ENCODE measurements around the gene ZP4. TPM values are rescaled to one million over a fixed set of nuclear protein-coding genes. Genes with fewer than 3 reads are reported as not detected.
"Not testable (repeated sequence)": the region's sequence is repeated elsewhere in the genome, so short reads cannot be mapped to it uniquely, and the experiment has no call there.

Gene ZP4
- total RNA-seq, 1 experiment from 2014 or later = not detected

GRCh38 chr1:237852342-237852741, 38.4 kb downstream of the ZP4 start:
- H3K36me3 ChIP-seq (ENCODE audit: low read depth, low read length) = no peaks in the 10 kb centered on the region
- ChIA-PET CTCF (no interaction called here), POLR2A (ENCODE audit: unreplicated experiment) (no interaction called here)
- H3K9me2 ChIP-seq (replicated peaks; ENCODE audit: low read length) = no peaks in the 10 kb centered on the region
- no peaks in the 10 kb centered on the region for H3K4me1 ChIP-seq (ENCODE audit: insufficient read depth, low read length)
- H3F3A ChIP-seq (ENCODE audit: low read length, unreplicated experiment) = no peaks in the 10 kb centered on the region
- ATAC-seq (no peak), DNase-seq (no peak)
- TF ChIP-seq CTCF (conservative IDR thresholded peaks at IDR 0.05; ENCODE audit: low read depth, low read length) = no peak
- H2AFZ ChIP-seq (ENCODE audit: low read length) = no peak overlapping the region
- no peaks in the 10 kb centered on the region for H3K27me3 ChIP-seq (ENCODE audit: low read length)
- no peaks in the 10 kb centered on the region for H4K20me1 ChIP-seq (ENCODE audit: low read length)
- no peaks in the 10 kb centered on the region for H3K79me2 ChIP-seq (ENCODE audit: low read length)
- H3K4me2 ChIP-seq (ENCODE audit: low read length) = no peak overlapping the region
- no TSS peak for BruUV-seq (replicated peaks)
- no peak overlapping the region for H3K4me3 ChIP-seq (ENCODE audit: low read length)
- no peaks in the 10 kb centered on the region for H3K9me3 ChIP-seq (ENCODE audit: low read length)
- intact Hi-C loops (cut with micrococcal nuclease) = no loop called here
- H3K27ac ChIP-seq (ENCODE audit: low read length) = no peak overlapping the region
- no peak overlapping the region for H3K9ac ChIP-seq (ENCODE audit: low read length)

- BruUV-seq (replicated peaks) = no TSS peak
- ATAC-seq = peak; percentile 75; the same call in 1 of the 2 replicates
Measured at GRCh38 chr1:237851210-237851845, 39.4 kb downstream of the ZP4 start.

GRCh38 chr1:237843516-237843915, 47.2 kb downstream of the ZP4 start:
- H3K9ac ChIP-seq (ENCODE audit: low read length); POLR2A ChIA-PET (ENCODE audit: unreplicated experiment); H2AFZ ChIP-seq (ENCODE audit: low read length); H4K20me1 ChIP-seq (ENCODE audit: low read length); H3K9me2 ChIP-seq (replicated peaks; ENCODE audit: low read length); intact Hi-C loops (cut with micrococcal nuclease); H3K4me2 ChIP-seq (ENCODE audit: low read length); H3K79me2 ChIP-seq (ENCODE audit: low read length); CTCF ChIA-PET; H3K27ac ChIP-seq (ENCODE audit: low read length); H3K36me3 ChIP-seq (ENCODE audit: low read depth, low read length); H3K4me1 ChIP-seq (ENCODE audit: insufficient read depth, low read length); H3K4me3 ChIP-seq (ENCODE audit: low read length); DNase-seq; H3K9me3 ChIP-seq (ENCODE audit: low read length); H3F3A ChIP-seq (ENCODE audit: low read length, unreplicated experiment); BruUV-seq (replicated peaks); ATAC-seq; H3K27me3 ChIP-seq (ENCODE audit: low read length): not testable (repeated sequence)

More at GRCh38 chr1:237851210-237851845, 39.4 kb downstream of the ZP4 start:
- ChIA-PET CTCF (no interaction called here), POLR2A (ENCODE audit: unreplicated experiment) (no interaction called here)
- Histone ChIP-seq H3F3A (ENCODE audit: low read length, unreplicated experiment) (no peaks in the 10 kb centered on the region), H3K4me3 (ENCODE audit: low read length) (no peak overlapping the region), H2AFZ (ENCODE audit: low read length) (peak overlapping the region; percentile 68), H3K9ac (ENCODE audit: low read length) (no peak overlapping the region), H3K79me2 (ENCODE audit: low read length) (no peaks in the 10 kb centered on the region), H3K4me1 (ENCODE audit: insufficient read depth, low read length) (no peaks in the 10 kb centered on the region), H3K27me3 (ENCODE audit: low read length) (no peaks in the 10 kb centered on the region), H3K27ac (ENCODE audit: low read length) (no peak overlapping the region), H3K9me2 (replicated peaks; ENCODE audit: low read length) (no peaks in the 10 kb centered on the region), H3K4me2 (ENCODE audit: low read length) (no peak overlapping the region), H3K9me3 (ENCODE audit: low read length) (no peaks in the 10 kb centered on the region), H4K20me1 (ENCODE audit: low read length) (no peaks in the 10 kb centered on the region), H3K36me3 (ENCODE audit: low read depth, low read length) (no peaks in the 10 kb centered on the region)
- peak; percentile 61 for DNase-seq
- TF ChIP-seq EZH2phosphoT487 (IDR thresholded peaks at IDR 0.05; ENCODE audit: borderline replicate concordance, low read length) (no peak), CTCF (conservative IDR thresholded peaks at IDR 0.05; ENCODE audit: low read depth, low read length) (peak; percentile 81)
- intact Hi-C loops (cut with micrococcal nuclease) = loop anchor here (2.0 kb wide), 1 partner anchor 577 kb away; no protein-coding TSS in a partner anchor
